HepG2 (cell line): ENCODE measurements around the gene TGFBI. TPM values are rescaled to one million over a fixed set of nuclear protein-coding genes. Genes with fewer than 3 reads are reported as not detected.

Experiments
- FOXA3 ChIP-seq: IDR thresholded peaks from 2 replicates; pipeline ENCODE4 v1.6.1; 2016; ENCODE audit warnings: missing genetic modification reagents, missing compliant biosample characterization
- ISL2 ChIP-seq: sonication (generic); formaldehyde crosslinking; IDR thresholded peaks from 2 replicates; pipeline ENCODE4 v1.5.0; 2020; ENCODE audit warnings: missing genetic modification reagents
- PRMT3 ChIP-seq: sonication (generic); formaldehyde crosslinking; IDR thresholded peaks from 2 replicates; pipeline ENCODE4 v1.8.1; 2022; ENCODE audit warnings: low read depth, mild to moderate bottlenecking, moderate library complexity, missing genetic modification reagents, borderline replicate concordance
- SATB2 ChIP-seq: sonication (generic); formaldehyde crosslinking; IDR thresholded peaks from 2 replicates; pipeline ENCODE4 v1.5.0; 2020; ENCODE audit warnings: missing genetic modification reagents
- ZFAT ChIP-seq: sonication (generic); formaldehyde crosslinking; conservative IDR thresholded peaks from 2 replicates; pipeline ENCODE4 v1.8.1; 2023; ENCODE audit warnings: missing genetic modification reagents, inconsistent platforms
- ZFY ChIP-seq: sonication (generic); formaldehyde crosslinking; IDR thresholded peaks from 2 replicates; pipeline ENCODE4 v1.4.0; 2020; ENCODE audit warnings: missing genetic modification reagents
- ZNF124 ChIP-seq: sonication (generic); formaldehyde crosslinking; IDR thresholded peaks from 2 replicates; pipeline ENCODE4 v1.4.0; 2020; ENCODE audit warnings: missing genetic modification reagents
- ZNF337 ChIP-seq: sonication (generic); formaldehyde crosslinking; IDR thresholded peaks from 2 replicates; pipeline ENCODE4 v1.5.1; 2020; ENCODE audit warnings: missing genetic modification reagents, low read depth, mild to moderate bottlenecking, borderline replicate concordance
- ZNF781 ChIP-seq: sonication (generic); formaldehyde crosslinking; IDR thresholded peaks from 2 replicates; pipeline ENCODE4 v1.5.1; 2020; ENCODE audit warnings: borderline replicate concordance, mild to moderate bottlenecking, missing genetic modification reagents; ENCODE audit errors: not compliant biosample characterization
- ZNF792 ChIP-seq: IDR thresholded peaks from 2 replicates; pipeline ENCODE4 v1.6.1; 2016
- polyA plus RNA-seq, 8 experiments: library from polyadenylated mRNA; depleted of rRNA in 3 of 8; stranded (reverse) in 7 of 8; unstranded in 1 of 8; fragments of >200 nt; fragmentation: Illumina TruSeq in 4 of 8; extraction: Trizol in 4 of 8; gene quantifications; 2 replicates each; pipeline versions ENCODE4 v1.2.1 to v1.2.3, GENCODE V29; 2011 to 2016; ENCODE audit warnings: low read depth in 4 of 8, missing spikeins in 1 of 8, mixed read lengths in 1 of 8; ENCODE audit not compliant: insufficient read depth in 1 of 8
- total RNA-seq, 5 experiments: library from RNA; depleted of rRNA; stranded (reverse); fragments of >200 nt; fragmentation: Illumina TruSeq; extraction: Trizol; gene quantifications; 2 replicates each; pipeline ENCODE4 v1.2.3, GENCODE V29; 2016; ENCODE audit warnings: low read depth in 1 of 5
- TF ChIP-seq, protein P1 (sequence below): sonication (generic); formaldehyde crosslinking; IDR thresholded peaks from 2 replicates; pipeline ENCODE4 v1.4.0; 2020; ENCODE audit warnings: mild to moderate bottlenecking, missing genetic modification reagents, borderline replicate concordance
- TF ChIP-seq, protein P2 (sequence below): sonication (generic); formaldehyde crosslinking; IDR thresholded peaks from 2 replicates; pipeline ENCODE4 v1.4.0; 2020; ENCODE audit warnings: missing genetic modification reagents, borderline replicate concordance
- TF ChIP-seq, protein P3 (sequence below): sonication (generic); formaldehyde crosslinking; IDR thresholded peaks from 2 replicates; pipeline ENCODE4 v1.5.1; 2020; ENCODE audit warnings: missing genetic modification reagents, mild to moderate bottlenecking, borderline replicate concordance
- TF ChIP-seq, protein P4 (sequence below): IDR thresholded peaks from 2 replicates; pipeline ENCODE4 v1.6.1; 2018; ENCODE audit warnings: missing genetic modification reagents, mild to moderate bottlenecking, missing compliant biosample characterization
- TF ChIP-seq, protein P5 (sequence below): sonication (generic); formaldehyde crosslinking; IDR thresholded peaks from 2 replicates; pipeline ENCODE4 v1.4.0; 2020; ENCODE audit warnings: missing genetic modification reagents

The TGFBI gene
- total and polyA plus RNA-seq, 2 of the 13 experiments (the other 11 are each of a cell fraction or from before 2014, with no cell fraction given) = 275 to 457 TPM

DNA sequence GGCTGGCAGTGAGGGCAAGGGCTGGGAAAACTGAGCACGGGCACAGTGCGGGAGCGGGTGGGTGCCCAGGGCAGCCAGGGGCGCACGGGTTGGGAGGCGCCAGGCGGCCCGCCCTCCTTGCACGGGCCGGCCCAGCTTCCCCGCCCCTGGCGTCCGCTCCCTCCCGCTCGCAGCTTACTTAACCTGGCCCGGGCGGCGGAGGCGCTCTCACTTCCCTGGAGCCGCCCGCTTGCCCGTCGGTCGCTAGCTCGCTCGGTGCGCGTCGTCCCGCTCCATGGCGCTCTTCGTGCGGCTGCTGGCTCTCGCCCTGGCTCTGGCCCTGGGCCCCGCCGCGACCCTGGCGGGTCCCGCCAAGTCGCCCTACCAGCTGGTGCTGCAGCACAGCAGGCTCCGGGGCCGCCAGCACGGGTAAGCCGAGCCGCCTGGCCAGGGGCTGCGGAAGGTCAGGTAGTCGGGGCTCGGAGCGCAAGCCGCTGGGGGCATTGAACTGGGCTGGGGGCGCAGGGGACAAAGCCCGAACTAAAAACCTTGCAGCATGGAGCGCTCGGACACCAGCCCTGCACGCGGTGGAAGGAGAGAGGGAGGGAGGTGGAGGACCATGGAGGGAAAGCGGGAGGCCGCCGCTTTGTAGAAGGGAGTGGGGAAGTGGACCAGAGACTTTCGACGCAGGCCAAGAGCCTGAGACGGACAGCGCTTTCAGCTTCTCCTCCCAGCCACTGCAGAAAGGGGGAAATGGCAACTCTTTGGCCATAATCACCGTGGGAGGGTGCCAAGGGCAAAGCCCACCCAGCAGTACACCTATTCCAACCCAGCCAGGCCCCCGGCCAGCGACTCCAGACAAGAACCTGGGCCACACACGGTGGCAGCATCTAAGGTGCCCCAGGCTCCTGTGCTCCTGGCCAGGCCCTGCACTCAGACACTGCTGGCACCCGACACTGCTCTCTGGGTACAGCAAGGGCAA, at the start of gene TGFBI (continued):
- TF ChIP-seq, protein P1, sequence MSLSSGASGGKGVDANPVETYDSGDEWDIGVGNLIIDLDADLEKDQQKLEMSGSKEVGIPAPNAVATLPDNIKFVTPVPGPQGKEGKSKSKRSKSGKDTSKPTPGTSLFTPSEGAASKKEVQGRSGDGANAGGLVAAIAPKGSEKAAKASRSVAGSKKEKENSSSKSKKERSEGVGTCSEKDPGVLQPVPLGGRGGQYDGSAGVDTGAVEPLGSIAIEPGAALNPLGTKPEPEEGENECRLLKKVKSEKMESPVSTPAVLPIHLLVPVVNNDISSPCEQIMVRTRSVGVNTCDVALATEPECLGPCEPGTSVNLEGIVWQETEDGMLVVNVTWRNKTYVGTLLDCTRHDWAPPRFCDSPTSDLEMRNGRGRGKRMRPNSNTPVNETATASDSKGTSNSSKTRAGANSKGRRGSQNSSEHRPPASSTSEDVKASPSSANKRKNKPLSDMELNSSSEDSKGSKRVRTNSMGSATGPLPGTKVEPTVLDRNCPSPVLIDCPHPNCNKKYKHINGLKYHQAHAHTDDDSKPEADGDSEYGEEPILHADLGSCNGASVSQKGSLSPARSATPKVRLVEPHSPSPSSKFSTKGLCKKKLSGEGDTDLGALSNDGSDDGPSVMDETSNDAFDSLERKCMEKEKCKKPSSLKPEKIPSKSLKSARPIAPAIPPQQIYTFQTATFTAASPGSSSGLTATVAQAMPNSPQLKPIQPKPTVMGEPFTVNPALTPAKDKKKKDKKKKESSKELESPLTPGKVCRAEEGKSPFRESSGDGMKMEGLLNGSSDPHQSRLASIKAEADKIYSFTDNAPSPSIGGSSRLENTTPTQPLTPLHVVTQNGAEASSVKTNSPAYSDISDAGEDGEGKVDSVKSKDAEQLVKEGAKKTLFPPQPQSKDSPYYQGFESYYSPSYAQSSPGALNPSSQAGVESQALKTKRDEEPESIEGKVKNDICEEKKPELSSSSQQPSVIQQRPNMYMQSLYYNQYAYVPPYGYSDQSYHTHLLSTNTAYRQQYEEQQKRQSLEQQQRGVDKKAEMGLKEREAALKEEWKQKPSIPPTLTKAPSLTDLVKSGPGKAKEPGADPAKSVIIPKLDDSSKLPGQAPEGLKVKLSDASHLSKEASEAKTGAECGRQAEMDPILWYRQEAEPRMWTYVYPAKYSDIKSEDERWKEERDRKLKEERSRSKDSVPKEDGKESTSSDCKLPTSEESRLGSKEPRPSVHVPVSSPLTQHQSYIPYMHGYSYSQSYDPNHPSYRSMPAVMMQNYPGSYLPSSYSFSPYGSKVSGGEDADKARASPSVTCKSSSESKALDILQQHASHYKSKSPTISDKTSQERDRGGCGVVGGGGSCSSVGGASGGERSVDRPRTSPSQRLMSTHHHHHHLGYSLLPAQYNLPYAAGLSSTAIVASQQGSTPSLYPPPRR = peak; percentile 79; the same call in 1 of the 2 replicates
- TF ChIP-seq ZNF792 = peak; percentile 70
- peak; percentile 79; the same call in 1 of the 2 replicates for TF ChIP-seq ZNF124 (CRISPR knock-in tag)
- TF ChIP-seq ISL2 (CRISPR knock-in tag) = peak; percentile 79
- TF ChIP-seq ZFY (CRISPR knock-in tag) = peak; percentile 86
- no peak for TF ChIP-seq PRMT3
- no peak; the same call in 1 of the 2 replicates for TF ChIP-seq FOXA3 (CRISPR knock-in tag)
- 0 out of 2 replicates have a peak, but pooled peaks have one; percentile 22 for TF ChIP-seq ZFAT (CRISPR knock-in tag)
- TF ChIP-seq SATB2 = peak; percentile 46; the same call in 1 of the 2 replicates
- no peak for TF ChIP-seq ZNF337 (CRISPR knock-in tag)
- TF ChIP-seq, protein P2, sequence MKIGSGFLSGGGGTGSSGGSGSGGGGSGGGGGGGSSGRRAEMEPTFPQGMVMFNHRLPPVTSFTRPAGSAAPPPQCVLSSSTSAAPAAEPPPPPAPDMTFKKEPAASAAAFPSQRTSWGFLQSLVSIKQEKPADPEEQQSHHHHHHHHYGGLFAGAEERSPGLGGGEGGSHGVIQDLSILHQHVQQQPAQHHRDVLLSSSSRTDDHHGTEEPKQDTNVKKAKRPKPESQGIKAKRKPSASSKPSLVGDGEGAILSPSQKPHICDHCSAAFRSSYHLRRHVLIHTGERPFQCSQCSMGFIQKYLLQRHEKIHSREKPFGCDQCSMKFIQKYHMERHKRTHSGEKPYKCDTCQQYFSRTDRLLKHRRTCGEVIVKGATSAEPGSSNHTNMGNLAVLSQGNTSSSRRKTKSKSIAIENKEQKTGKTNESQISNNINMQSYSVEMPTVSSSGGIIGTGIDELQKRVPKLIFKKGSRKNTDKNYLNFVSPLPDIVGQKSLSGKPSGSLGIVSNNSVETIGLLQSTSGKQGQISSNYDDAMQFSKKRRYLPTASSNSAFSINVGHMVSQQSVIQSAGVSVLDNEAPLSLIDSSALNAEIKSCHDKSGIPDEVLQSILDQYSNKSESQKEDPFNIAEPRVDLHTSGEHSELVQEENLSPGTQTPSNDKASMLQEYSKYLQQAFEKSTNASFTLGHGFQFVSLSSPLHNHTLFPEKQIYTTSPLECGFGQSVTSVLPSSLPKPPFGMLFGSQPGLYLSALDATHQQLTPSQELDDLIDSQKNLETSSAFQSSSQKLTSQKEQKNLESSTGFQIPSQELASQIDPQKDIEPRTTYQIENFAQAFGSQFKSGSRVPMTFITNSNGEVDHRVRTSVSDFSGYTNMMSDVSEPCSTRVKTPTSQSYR (CRISPR knock-in tag) = no peak
- TF ChIP-seq, protein P3, sequence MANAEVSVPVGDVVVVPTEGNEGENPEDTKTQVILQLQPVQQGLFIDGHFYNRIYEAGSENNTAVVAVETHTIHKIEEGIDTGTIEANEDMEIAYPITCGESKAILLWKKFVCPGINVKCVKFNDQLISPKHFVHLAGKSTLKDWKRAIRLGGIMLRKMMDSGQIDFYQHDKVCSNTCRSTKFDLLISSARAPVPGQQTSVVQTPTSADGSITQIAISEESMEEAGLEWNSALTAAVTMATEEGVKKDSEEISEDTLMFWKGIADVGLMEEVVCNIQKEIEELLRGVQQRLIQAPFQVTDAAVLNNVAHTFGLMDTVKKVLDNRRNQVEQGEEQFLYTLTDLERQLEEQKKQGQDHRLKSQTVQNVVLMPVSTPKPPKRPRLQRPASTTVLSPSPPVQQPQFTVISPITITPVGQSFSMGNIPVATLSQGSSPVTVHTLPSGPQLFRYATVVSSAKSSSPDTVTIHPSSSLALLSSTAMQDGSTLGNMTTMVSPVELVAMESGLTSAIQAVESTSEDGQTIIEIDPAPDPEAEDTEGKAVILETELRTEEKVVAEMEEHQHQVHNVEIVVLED (CRISPR knock-in tag) = no peak
- TF ChIP-seq, protein P4, sequence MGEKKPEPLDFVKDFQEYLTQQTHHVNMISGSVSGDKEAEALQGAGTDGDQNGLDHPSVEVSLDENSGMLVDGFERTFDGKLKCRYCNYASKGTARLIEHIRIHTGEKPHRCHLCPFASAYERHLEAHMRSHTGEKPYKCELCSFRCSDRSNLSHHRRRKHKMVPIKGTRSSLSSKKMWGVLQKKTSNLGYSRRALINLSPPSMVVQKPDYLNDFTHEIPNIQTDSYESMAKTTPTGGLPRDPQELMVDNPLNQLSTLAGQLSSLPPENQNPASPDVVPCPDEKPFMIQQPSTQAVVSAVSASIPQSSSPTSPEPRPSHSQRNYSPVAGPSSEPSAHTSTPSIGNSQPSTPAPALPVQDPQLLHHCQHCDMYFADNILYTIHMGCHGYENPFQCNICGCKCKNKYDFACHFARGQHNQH (CRISPR knock-in tag) = peak; percentile 26; the same call in 1 of the 2 replicates
- TF ChIP-seq, protein P5, sequence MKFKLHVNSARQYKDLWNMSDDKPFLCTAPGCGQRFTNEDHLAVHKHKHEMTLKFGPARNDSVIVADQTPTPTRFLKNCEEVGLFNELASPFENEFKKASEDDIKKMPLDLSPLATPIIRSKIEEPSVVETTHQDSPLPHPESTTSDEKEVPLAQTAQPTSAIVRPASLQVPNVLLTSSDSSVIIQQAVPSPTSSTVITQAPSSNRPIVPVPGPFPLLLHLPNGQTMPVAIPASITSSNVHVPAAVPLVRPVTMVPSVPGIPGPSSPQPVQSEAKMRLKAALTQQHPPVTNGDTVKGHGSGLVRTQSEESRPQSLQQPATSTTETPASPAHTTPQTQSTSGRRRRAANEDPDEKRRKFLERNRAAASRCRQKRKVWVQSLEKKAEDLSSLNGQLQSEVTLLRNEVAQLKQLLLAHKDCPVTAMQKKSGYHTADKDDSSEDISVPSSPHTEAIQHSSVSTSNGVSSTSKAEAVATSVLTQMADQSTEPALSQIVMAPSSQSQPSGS = peak; percentile 51; the same call in 1 of the 2 replicates
- TF ChIP-seq ZNF781 = peak; percentile 46
